HG03571 (cell line): Measurements from ENCODE around the gene LMAN1.

Experiments
- ATAC-seq: cut with Tn5 transposase; IDR thresholded peaks from one replicate; pipeline ENCODE4 v1.9.1; 2021; ENCODE audit not compliant: unreplicated experiment

Gene LMAN1, protein sequence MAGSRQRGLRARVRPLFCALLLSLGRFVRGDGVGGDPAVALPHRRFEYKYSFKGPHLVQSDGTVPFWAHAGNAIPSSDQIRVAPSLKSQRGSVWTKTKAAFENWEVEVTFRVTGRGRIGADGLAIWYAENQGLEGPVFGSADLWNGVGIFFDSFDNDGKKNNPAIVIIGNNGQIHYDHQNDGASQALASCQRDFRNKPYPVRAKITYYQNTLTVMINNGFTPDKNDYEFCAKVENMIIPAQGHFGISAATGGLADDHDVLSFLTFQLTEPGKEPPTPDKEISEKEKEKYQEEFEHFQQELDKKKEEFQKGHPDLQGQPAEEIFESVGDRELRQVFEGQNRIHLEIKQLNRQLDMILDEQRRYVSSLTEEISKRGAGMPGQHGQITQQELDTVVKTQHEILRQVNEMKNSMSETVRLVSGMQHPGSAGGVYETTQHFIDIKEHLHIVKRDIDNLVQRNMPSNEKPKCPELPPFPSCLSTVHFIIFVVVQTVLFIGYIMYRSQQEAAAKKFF

GRCh38 chr18:59358712-59359575 lies at the start of gene LMAN1:
LMAN1 (minus strand) TSS chr18:59359265; CDS start chr18:59359244, 21 bp downstream.
- peak; percentile 96 for ATAC-seq

GRCh38 chr18:59402432-59403090 lies 43.5 kb upstream of the LMAN1 start:
- ATAC-seq, result peak; percentile 91

- no peak for ATAC-seq
These were observed 41.3 kb upstream of the LMAN1 start for GRCh38 chr18:59400407-59400806.

- ATAC-seq, result no peak
These were observed 36.4 kb upstream of the LMAN1 start for GRCh38 chr18:59395226-59396175.

DNA sequence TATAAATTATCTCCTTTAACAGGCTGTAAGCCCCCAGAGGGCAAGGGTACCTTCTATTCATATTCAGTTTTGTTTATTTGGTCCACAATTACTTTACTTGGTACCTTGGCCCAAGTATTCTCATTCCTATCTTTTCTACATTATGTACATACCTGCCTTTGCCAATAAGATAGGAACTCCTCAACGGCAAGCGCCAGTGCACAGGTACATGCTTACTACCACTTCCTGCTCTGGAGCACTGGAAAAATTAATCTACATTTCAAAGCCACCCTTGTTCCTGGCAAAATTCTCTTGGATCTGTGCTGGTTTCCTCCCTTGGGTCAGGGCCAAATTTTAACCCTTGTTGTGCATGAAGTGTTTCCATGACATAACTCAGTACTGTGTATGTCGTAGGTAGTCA lies 34.3 kb upstream of the LMAN1 start:
- no peak for ATAC-seq

GRCh38 chr18:59388817-59389216 lies 29.8 kb upstream of the LMAN1 start:
- ATAC-seq, result no peak

GRCh38 chr18:59387687-59388565 lies 28.9 kb upstream of the LMAN1 start:
- ATAC-seq, result no peak

DNA sequence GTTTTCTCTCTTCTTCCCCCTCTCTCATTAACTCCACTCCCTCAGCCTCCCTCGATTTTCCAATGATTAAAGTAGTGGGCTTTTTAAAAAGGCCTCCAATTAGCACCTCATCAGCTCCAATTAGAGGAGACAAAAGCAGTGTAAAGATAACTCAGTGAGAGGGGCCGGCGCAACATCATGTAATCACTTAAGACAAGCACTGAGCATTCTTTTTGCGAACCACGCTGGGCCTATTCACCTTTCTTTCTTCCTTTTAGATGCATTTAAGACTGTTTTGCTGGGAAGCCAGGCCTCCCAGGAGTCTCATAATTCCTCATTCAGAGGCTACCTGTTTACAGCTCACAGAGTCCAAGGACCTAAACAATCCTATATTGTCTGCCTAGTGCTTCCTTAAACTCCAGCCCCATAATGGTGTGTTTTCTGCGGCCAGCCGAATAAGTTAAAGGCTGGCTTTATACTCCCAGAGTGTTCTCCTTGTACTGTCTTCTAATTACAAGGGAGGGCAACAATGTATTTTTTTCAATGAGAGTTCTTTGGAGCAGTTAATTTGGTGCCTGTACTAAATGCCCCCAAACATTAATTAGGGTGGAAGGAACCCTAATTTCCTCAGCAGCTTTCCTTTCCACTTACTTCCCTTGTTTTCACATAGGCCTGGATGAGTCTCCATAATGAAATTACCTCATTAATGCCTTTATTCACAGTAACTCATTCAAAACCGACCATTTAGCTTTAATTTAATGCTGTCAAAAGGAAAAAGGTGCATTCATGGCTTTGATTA lies 28.0 kb upstream of the LMAN1 start:
- ATAC-seq, result no peak

DNA sequence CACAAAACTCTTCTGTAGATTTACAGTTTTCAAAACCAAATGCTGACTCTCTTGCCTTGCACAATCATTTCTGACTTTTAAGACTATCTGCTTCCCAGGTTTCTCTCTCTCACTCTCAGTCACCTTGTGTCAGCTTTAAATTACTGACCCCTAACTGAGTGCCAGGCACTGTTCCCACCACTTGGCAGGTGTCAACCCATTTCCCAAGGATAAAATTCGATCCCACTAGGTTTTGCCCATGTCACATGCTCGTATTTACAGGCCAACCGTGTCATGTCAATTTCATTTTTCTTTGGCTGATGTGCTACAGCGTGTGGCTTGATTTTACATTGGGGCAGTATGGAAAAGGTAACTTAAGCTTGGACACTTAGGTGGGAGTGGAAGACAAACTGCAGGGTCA lies 26.1 kb upstream of the LMAN1 start:
- no peak for ATAC-seq

DNA sequence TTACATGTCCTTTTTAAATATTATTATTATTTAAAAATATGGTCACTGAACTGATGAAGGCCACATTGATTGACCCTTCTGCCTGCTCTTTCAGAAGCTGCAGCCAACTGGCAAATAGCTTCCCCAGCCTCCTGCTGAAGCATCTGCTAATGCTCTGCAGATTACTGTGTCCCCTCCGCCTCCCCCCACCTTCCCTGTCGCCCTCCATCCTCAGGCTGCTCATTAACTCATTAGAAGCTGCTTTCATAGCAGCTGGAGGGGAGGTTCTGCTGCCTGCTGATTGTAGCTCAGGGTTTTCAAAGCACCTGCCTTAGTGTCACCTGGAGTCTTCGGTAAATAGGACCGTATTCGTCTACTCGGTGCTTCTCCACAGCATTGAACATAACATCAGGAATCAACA lies 24.8 kb upstream of the LMAN1 start:
- ATAC-seq, result no peak

DNA sequence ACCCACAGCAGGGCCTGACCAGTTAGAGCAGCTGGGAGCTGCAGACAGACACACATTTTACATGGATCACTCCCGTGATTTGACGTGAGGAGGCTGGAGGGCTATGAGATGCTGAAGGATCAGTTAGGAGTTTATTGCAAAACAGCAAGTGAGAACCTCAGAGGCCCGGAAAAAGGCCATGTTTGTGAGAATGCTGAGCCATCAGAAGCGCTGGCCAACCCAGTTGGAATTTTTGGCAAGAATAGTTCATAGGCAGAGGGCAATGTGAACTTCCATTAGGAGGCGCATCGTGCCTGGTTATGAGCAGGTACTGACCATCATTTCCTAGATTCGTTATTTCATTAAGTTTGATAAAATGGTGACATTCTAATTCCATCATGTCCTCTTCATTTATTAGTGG lies 23.3 kb upstream of the LMAN1 start:
- ATAC-seq, result no peak

- no peak for ATAC-seq
These were observed 22.9 kb upstream of the LMAN1 start for GRCh38 chr18:59381949-59382348.

DNA sequence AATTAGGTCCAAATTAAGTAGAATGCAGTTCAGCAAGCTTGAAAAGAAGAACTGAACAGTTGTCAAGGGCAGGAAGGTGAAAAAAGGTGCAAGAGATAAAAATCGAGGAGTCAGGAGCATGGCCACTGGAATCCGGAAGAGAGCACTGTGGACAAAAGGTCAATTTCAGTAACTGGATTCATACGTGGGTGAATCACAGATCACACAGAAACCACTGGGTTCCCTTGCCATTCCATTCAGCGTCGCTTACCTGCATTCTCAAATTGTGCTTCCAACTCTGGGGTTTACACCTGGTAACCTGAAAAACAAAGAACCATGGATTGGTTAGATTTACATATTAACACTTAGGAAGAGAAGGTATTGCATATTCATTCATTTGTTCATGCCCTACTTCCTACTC lies 21.6 kb upstream of the LMAN1 start:
- ATAC-seq, result no peak

DNA sequence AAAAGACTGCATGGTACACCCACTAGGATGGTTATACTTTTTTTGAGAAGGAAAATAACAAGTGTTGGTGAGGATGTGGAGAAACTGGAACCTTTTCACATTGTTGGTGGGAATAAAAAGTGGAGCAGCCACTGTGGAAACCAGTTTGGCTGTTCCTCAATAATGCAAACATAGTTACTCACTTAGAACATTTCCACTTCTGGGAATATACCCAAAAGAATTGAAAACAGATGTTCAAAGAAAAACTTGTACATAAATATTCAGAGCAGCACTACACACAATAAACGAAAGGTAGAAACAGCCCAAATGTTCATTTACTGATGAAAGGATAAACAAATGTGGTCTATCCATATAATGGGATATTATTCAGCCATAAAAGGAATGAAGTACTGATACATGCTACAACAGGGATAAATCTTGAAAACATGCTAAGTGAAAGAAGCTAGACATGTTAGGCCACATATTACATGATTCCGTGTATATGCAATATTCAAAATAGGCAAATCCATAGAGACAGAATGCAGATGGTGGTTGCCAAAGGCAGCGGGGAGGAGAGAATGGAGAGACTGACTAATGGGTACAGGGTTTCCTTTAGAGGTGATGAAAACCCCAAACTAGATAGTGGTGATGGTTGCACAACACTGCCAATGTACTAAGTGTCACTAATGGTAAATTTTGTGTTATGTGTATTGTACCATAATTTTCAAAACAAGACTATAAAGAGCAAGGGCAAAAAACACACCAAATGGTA lies 20.9 kb upstream of the LMAN1 start:
- ATAC-seq, result no peak

DNA sequence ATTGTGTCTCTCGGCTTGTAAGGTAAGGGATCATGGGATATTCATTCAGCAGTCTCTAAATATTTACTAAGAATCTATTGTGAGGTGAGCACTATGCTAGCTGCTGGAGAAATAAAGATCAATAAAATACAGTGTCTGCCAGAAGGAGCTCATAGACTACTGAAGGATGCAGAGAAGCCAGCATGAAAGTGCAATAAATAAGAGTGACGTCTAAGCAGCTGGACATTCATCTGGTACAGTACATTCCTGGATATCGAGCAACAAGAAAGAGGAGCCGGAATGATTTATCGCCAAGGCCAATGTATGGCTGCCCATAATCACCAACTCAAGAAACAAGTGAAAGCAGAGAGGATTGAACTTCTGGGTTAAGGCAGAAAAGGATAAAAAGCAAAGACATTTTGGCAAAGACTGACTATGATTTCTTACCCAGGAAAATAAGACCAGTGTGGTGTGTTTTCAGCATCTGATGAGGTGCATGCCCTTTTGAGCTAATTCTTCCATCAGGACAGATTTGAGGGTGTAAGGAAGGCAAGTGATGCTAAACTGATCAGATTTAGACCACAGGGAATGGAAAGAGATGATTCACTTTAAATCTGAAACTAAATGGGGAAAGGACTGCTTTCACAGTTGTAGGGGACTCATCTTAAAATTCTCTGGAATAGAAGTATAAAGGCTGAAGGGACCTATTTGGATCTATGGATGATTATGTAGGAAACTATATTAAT lies 18.7 kb upstream of the LMAN1 start:
- no peak for ATAC-seq

GRCh38 chr18:59376351-59376935 lies 17.4 kb upstream of the LMAN1 start:
- no peak for ATAC-seq

DNA sequence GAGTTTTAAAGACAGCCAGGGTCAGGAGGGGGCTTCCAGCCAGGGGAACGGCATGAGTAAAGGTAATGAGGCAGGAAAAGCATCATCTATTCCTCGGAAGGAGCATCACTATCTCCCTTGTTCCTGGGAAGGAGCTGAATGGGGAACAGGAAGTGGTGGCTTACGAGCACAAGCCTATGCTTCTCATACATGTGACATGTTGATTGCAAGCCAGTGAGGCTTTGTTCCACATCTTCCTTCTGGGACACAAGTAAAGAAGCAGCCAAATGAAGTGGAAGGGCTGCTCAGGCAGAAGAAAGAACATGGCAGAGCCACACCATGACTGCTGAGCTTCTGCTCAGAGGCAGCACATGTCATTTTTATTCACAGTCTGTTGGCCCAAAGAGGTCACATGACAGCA lies 15.1 kb upstream of the LMAN1 start:
- ATAC-seq, result no peak
